GM19238 (cell line): ENCODE results near the gene SLC22A9.
"Not testable (repeated sequence)": the region's sequence is repeated elsewhere in the genome, so short reads cannot be mapped to it uniquely, and the experiment has no call there.

Experiments used
- DNase-seq: peaks from one replicate; pipeline ENCODE4 v3.0.0; 2011; ENCODE audit warnings: low spot score; ENCODE audit not compliant: insufficient read length

The SLC22A9 gene

GRCh38 chr11:63369165-63369970 lies at the start of gene SLC22A9:
Gene SLC22A9 (plus strand): TSS chr11:63369785. CDS start chr11:63370057, 272 bp downstream.
- DNase-seq: no peak

GRCh38 chr11:63321723-63322122 lies 47.9 kb upstream of the SLC22A9 start:
- no peak for DNase-seq

- not testable (repeated sequence) for DNase-seq
Measured at GRCh38 chr11:63335089-63335488, 34.5 kb upstream of the SLC22A9 start.

GRCh38 chr11:63337070-63337469 lies 32.5 kb upstream of the SLC22A9 start:
- DNase-seq: no peak

GRCh38 chr11:63343130-63343529 lies 26.5 kb upstream of the SLC22A9 start:
- no peak for DNase-seq

GRCh38 chr11:63352144-63352543 lies 17.4 kb upstream of the SLC22A9 start:
- no peak for DNase-seq

- DNase-seq: no peak
Measured at GRCh38 chr11:63362196-63362793, 7.3 kb upstream of the SLC22A9 start.

- no peak for DNase-seq
Measured at GRCh38 chr11:63369971-63370588, 495 bp downstream of the SLC22A9 start.

- DNase-seq: no peak
Measured at GRCh38 chr11:63371396-63371795, 1.8 kb downstream of the SLC22A9 start.

- peak; percentile 1 for DNase-seq
Measured at GRCh38 chr11:63375434-63375833, 5.8 kb downstream of the SLC22A9 start.

GRCh38 chr11:63380130-63380529 lies 10.5 kb downstream of the SLC22A9 start:
- no peak for DNase-seq

GRCh38 chr11:63395697-63396096 lies 26.1 kb downstream of the SLC22A9 start:
- DNase-seq: no peak

GRCh38 chr11:63404161-63404935 lies 34.8 kb downstream of the SLC22A9 start:
- no peak for DNase-seq

GRCh38 chr11:63405114-63405513 lies 35.5 kb downstream of the SLC22A9 start:
- DNase-seq: no peak

GRCh38 chr11:63406458-63406857 lies 36.9 kb downstream of the SLC22A9 start:
- no peak for DNase-seq

GRCh38 chr11:63417174-63417852 lies 47.7 kb downstream of the SLC22A9 start:
- no peak for DNase-seq

GRCh38 chr11:63427971-63428508 lies 58.5 kb downstream of the SLC22A9 start:
- DNase-seq: no peak

GRCh38 chr11:63430731-63431130 lies 61.1 kb downstream of the SLC22A9 start:
- DNase-seq: not testable (repeated sequence)

GRCh38 chr11:63435351-63435750 lies 65.8 kb downstream of the SLC22A9 start:
- DNase-seq: not testable (repeated sequence)

GRCh38 chr11:63435831-63436230 lies 66.2 kb downstream of the SLC22A9 start:
- DNase-seq: not testable (repeated sequence)

GRCh38 chr11:63443714-63444113 lies 74.1 kb downstream of the SLC22A9 start:
- DNase-seq: no peak
